GM18507 (cell line): Measurements from ENCODE around the gene MOB3A.
"Not testable (repeated sequence)": the region's sequence is repeated elsewhere in the genome, so short reads cannot be mapped to it uniquely, and the experiment has no call there.

ENCODE experiments used
- DNase-seq: peaks from one replicate; pipeline ENCODE4 v3.0.0; 2011; ENCODE audit warnings: low read depth; ENCODE audit not compliant: insufficient read length; ENCODE audit errors: extremely low spot score
- FAIRE-seq: peaks from 2 replicates; lab custom pipeline; 2011; peaks lifted over from hg19 to GRCh38; lab: Jason Lieb, UNC

MOB3A gene

GRCh38 chr19:2096034-2096479 lies at the start of gene MOB3A:
Gene MOB3A (minus strand): TSS chr19:2096326. CDS start chr19:2078560, 17,766 bp downstream.
- no peak for FAIRE-seq
- no peak for DNase-seq

- DNase-seq, result no peak
These were observed 49.7 kb upstream of the MOB3A start for GRCh38 chr19:2145831-2146241.

GRCh38 chr19:2144190-2144589 lies 48.1 kb upstream of the MOB3A start:
- FAIRE-seq, result no peak

More at GRCh38 chr19:2145831-2146241, 49.7 kb upstream of the MOB3A start:
- FAIRE-seq, result no peak

GRCh38 chr19:2142173-2142829 lies 46.2 kb upstream of the MOB3A start:
- FAIRE-seq (no peak), DNase-seq (no peak)

More at GRCh38 chr19:2144190-2144589, 48.1 kb upstream of the MOB3A start:
- no peak for DNase-seq

GRCh38 chr19:2140138-2140569 lies 44.0 kb upstream of the MOB3A start:
- no peak for DNase-seq
- FAIRE-seq, result no peak

- FAIRE-seq, result no peak
- no peak for DNase-seq
These were observed 43.4 kb upstream of the MOB3A start for GRCh38 chr19:2139385-2140137.

- DNase-seq (no peak), FAIRE-seq (no peak)
These were observed 42.1 kb upstream of the MOB3A start for GRCh38 chr19:2138061-2138728.

GRCh38 chr19:2136796-2137195 lies 40.7 kb upstream of the MOB3A start:
- FAIRE-seq (no peak), DNase-seq (no peak)

- FAIRE-seq, result no peak
- no peak for DNase-seq
These were observed 39.6 kb upstream of the MOB3A start for GRCh38 chr19:2135474-2136402.

GRCh38 chr19:2132731-2133490 lies 36.8 kb upstream of the MOB3A start:
- FAIRE-seq (no peak), DNase-seq (no peak)

- DNase-seq, result no peak
- FAIRE-seq, result no peak
These were observed 36.1 kb upstream of the MOB3A start for GRCh38 chr19:2132191-2132590.

GRCh38 chr19:2131012-2131975 lies 35.2 kb upstream of the MOB3A start:
- not testable (repeated sequence) for FAIRE-seq, DNase-seq

- DNase-seq (no peak), FAIRE-seq (no peak)
These were observed 34.0 kb upstream of the MOB3A start for GRCh38 chr19:2129892-2130770.

GRCh38 chr19:2129486-2129885 lies 33.4 kb upstream of the MOB3A start:
- FAIRE-seq (no peak), DNase-seq (no peak)

- no peak for DNase-seq
- FAIRE-seq, result no peak
These were observed 32.9 kb upstream of the MOB3A start for GRCh38 chr19:2129022-2129421.

- DNase-seq, FAIRE-seq: not testable (repeated sequence)
These were observed 32.1 kb upstream of the MOB3A start for GRCh38 chr19:2128252-2128651.

- no peak for FAIRE-seq
These were observed 31.6 kb upstream of the MOB3A start for GRCh38 chr19:2127758-2128157.

More at GRCh38 chr19:2127758-2128157, 31.6 kb upstream of the MOB3A start:
- no peak for DNase-seq
